SK-N-SH (cell line): Measurements from ENCODE around the gene DIS3L2.

ENCODE experiments used
- CTCF ChIP-seq: fragments of 200-600 bp; sonication (generic); IDR thresholded peaks from 2 replicates; pipeline ENCODE4 v1.6.1; 2017; ENCODE audit warnings: antibody characterized with exemption, mild to moderate bottlenecking, moderate library complexity
- TF ChIP-seq, protein P1 (sequence below): IDR thresholded peaks from 2 replicates; pipeline ENCODE4 v1.6.1; 2012; ENCODE audit warnings: mild to moderate bottlenecking, low read depth, low read length, moderate library complexity

GRCh38 chr2:232162187-232162586 lies 200.7 kb downstream of the DIS3L2 start:
- TF ChIP-seq CTCF = no peak
- TF ChIP-seq, protein P1, sequence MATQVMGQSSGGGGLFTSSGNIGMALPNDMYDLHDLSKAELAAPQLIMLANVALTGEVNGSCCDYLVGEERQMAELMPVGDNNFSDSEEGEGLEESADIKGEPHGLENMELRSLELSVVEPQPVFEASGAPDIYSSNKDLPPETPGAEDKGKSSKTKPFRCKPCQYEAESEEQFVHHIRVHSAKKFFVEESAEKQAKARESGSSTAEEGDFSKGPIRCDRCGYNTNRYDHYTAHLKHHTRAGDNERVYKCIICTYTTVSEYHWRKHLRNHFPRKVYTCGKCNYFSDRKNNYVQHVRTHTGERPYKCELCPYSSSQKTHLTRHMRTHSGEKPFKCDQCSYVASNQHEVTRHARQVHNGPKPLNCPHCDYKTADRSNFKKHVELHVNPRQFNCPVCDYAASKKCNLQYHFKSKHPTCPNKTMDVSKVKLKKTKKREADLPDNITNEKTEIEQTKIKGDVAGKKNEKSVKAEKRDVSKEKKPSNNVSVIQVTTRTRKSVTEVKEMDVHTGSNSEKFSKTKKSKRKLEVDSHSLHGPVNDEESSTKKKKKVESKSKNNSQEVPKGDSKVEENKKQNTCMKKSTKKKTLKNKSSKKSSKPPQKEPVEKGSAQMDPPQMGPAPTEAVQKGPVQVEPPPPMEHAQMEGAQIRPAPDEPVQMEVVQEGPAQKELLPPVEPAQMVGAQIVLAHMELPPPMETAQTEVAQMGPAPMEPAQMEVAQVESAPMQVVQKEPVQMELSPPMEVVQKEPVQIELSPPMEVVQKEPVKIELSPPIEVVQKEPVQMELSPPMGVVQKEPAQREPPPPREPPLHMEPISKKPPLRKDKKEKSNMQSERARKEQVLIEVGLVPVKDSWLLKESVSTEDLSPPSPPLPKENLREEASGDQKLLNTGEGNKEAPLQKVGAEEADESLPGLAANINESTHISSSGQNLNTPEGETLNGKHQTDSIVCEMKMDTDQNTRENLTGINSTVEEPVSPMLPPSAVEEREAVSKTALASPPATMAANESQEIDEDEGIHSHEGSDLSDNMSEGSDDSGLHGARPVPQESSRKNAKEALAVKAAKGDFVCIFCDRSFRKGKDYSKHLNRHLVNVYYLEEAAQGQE = no peak
